GM21360 (cell line): Measurements from ENCODE around the gene MAP3K20.
"Not testable (repeated sequence)": the region's sequence is repeated elsewhere in the genome, so short reads cannot be mapped to it uniquely, and the experiment has no call there.

Experiments used
- ATAC-seq: cut with Tn5 transposase; IDR thresholded peaks from one replicate; pipeline ENCODE4 v1.9.1; 2021; ENCODE audit warnings: mild to moderate bottlenecking, moderate library complexity; ENCODE audit not compliant: unreplicated experiment

MAP3K20 gene

GRCh38 chr2:173262356-173262755 is 186.7 kb downstream of the MAP3K20 start:
- ATAC-seq: not testable (repeated sequence)

GRCh38 chr2:173264151-173264550 is 188.5 kb downstream of the MAP3K20 start:
- no peak for ATAC-seq

GRCh38 chr2:173264603-173265366 is 189.1 kb downstream of the MAP3K20 start:
- ATAC-seq: peak; percentile 74

- ATAC-seq: no peak
These were observed 195.5 kb downstream of the MAP3K20 start for GRCh38 chr2:173271135-173271534.

GRCh38 chr2:173271825-173272224 is 196.2 kb downstream of the MAP3K20 start:
- no peak for ATAC-seq

GRCh38 chr2:173272849-173273248 is 197.2 kb downstream of the MAP3K20 start:
- no peak for ATAC-seq

- ATAC-seq: no peak
These were observed 203.3 kb downstream of the MAP3K20 start for GRCh38 chr2:173278794-173279526.

- ATAC-seq: no peak
These were observed 203.9 kb downstream of the MAP3K20 start for GRCh38 chr2:173279527-173279868.

GRCh38 chr2:173280853-173281252 is 205.2 kb downstream of the MAP3K20 start:
- ATAC-seq: no peak

DNA sequence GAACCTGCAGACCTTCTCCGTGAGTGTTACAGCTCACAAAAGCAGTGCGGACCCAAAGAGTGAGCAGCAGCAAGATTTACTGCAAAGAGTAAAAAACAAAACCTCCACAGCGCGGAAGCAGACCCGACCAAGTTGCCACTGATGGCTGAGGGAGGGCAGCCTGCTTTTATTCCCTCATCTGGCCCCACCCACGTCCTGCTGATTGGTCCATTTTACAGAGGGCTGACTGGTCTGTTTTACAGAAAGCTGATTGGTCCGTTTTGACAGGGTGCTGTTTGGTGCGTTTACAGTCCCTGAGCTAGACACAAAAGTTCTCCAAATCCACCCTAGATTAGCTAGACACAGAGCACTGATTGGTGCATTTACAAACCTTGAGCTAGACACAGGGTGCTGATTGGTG is 206.3 kb downstream of the MAP3K20 start:
- not testable (repeated sequence) for ATAC-seq

DNA sequence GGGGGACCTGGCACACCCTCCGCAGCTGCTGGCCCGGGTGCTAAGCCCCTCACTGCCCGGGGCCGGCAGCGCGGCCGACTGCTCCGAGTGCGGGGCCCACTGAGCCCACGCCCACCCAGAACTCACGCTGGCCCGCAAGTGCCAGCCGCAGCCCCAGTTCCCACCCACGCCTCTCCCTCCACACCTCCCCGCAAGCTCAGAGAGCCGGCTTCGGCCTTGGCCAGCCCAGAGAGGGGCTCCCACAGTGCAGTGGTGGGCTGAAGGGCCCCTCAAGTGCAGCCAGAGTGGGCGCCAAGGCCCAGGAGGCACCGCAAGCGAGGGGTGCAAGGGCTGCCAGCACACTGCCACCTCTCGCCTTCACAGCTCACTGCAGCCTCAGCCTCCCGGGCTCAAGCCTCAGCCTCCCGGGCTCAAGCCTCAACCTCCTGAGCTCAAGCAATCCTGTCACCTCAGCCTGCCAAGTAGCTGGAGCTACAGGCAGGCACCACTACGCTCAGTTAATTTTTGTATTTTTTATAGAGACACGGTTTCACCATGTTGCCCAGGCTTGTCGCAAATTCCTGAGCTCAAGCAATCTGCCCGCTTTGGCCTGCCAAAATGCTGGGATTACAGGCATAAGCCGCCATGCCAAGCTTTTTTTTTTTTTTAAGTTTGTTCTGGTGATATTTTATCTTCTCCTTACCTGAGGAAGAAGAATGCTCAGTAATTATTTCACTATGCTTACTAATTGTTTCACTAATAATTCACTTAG is 207.3 kb downstream of the MAP3K20 start:
- ATAC-seq: no peak

DNA sequence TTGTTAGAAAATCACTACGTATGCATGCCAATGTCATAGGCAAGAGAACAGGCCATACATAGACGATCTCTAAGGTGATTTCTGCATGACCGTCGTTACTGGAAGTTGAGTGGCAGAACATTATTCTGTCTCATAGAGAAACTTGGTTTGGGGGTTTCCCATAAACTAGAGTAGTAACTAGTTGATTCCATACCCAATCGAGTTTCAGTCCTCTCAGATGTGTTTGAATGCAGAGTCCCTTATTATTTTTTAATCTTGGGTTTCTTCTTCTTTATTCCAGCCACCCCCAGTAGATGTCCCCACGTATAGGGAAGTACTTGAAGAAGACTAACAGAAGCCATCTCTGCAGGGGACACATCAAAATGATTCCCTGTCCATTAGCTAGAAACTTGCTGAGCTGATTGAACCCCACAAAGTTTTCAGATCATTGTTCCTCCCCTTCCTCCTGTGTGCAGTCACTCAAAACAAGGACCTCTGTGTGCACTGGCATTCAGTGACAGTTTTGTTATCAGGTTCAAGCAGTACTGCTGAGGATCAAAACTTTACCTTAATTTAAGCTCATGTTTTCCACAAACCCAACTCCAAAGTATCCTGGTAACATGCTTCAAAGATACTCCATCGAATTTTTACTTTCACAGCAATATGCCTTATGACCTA is 210.6 kb downstream of the MAP3K20 start:
- ATAC-seq: peak; percentile 83

- no peak for ATAC-seq
These were observed 211.9 kb downstream of the MAP3K20 start for GRCh38 chr2:173287594-173287993.

- ATAC-seq: no peak
These were observed 212.9 kb downstream of the MAP3K20 start for GRCh38 chr2:173288561-173288960.

GRCh38 chr2:173290046-173290445 is 214.4 kb downstream of the MAP3K20 start:
- ATAC-seq: no peak

DNA sequence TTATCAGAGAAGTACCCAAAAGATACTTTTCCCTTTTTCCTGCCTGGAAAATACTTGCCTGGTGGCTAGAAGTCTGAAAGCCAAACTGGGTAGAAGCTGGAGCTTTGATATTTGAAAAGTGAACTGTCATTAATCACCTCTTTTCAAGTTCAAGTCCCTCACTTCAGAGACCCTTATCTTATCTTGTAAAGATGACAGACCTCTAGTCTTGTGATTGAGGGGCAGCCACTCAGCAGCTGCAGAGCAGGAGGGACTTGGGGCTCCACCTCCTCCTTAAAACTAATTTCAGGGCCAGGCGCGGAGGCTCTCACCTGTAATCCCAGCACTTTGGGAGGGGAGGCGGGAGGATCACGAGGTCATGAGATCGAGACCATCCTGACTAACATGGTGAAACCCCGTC is 214.9 kb downstream of the MAP3K20 start:
- ATAC-seq: no peak

- no peak for ATAC-seq
These were observed 215.8 kb downstream of the MAP3K20 start for GRCh38 chr2:173291412-173291811.

- ATAC-seq: no peak
These were observed 220.6 kb downstream of the MAP3K20 start for GRCh38 chr2:173296235-173296634.

GRCh38 chr2:173298536-173299097 is 223.0 kb downstream of the MAP3K20 start:
- no peak for ATAC-seq

GRCh38 chr2:173299764-173300163 is 224.1 kb downstream of the MAP3K20 start:
- no peak for ATAC-seq

- no peak for ATAC-seq
These were observed 224.8 kb downstream of the MAP3K20 start for GRCh38 chr2:173300458-173300857.
